GM12878 (cell line): ENCODE measurements around the gene MESD. TPM values are rescaled to one million over a fixed set of nuclear protein-coding genes. Genes with fewer than 3 reads are reported as not detected.

Experiments used
- ATAC-seq: fragments of 200-7000 bp; cut with Tn5 transposase; 3 replicates; pipeline ENCODE4 v1.9.1; 2020; ENCODE audit warnings: mild to moderate bottlenecking, moderate library complexity
- BruUV-seq: library from RNA; stranded (reverse); fragments of 400-500 nt; replicated peaks from 2 replicates; lab custom pipeline; 2021; lab: Mats Ljungman, UMichigan
- CTCF ChIA-PET: fragments of 300-600 bp; sonication (Branson Sonifier 250); formaldehyde crosslinking; extraction: SDS; loops from one replicate; lab custom pipeline; 2021; ENCODE audit warnings: inconsistent platforms; lab: Yijun Ruan, JAX
- POLR2A ChIA-PET: fragments of 350-600 bp; formaldehyde crosslinking; extraction: SDS; loops from one replicate; lab custom pipeline; 2021; ENCODE audit warnings: inconsistent platforms; lab: Charles Lee
- RAD21 ChIA-PET: fragments of 300-600 bp; sonication (Branson Sonifier 250); formaldehyde crosslinking; loops from one replicate; lab custom pipeline; 2023; ENCODE audit warnings: antibody characterized with exemption; ENCODE audit not compliant: unreplicated experiment; lab: Charles Lee
- SMC1A ChIA-PET: fragments of 300-600 bp; sonication (Branson Sonifier 250); formaldehyde crosslinking; loops from one replicate; lab custom pipeline; 2023; ENCODE audit not compliant: unreplicated experiment, uncharacterized antibody; lab: Charles Lee
- DNase-seq: peaks from one replicate; pipeline ENCODE4 v3.0.0-alpha.2; 2011; ENCODE audit warnings: low read depth, low spot score
- FAIRE-seq: peaks from 3 replicates; lab custom pipeline; 2011; peaks lifted over from hg19 to GRCh38; lab: Jason Lieb, UNC
- H2AFZ ChIP-seq: 2 replicates; pipeline ENCODE4 v1.6.0; 2011; ENCODE audit warnings: low read depth, low read length, control low read depth; ENCODE audit not compliant: control insufficient read depth
- H3K27ac ChIP-seq: 2 replicates; pipeline ENCODE4 v1.5.1; 2011; ENCODE audit warnings: control low read depth; ENCODE audit not compliant: control insufficient read depth, insufficient read depth
- H3K27me3 ChIP-seq, 2 experiments: replicated peaks in 1 of 2; 2 replicates each; pipeline versions ENCODE4 v1.6.0 to v1.6.1; 2011; ENCODE audit warnings: low read length in 1 of 2; ENCODE audit not compliant: control insufficient read depth in 2 of 2, insufficient read depth in 2 of 2
- H3K36me3 ChIP-seq, 2 experiments: 2 replicates each; pipeline ENCODE4 v1.5.1; 2011; ENCODE audit warnings: low read length in 1 of 2; ENCODE audit not compliant: control insufficient read depth in 2 of 2, insufficient read depth in 2 of 2
- H3K4me1 ChIP-seq: 2 replicates; pipeline ENCODE4 v1.6.1; 2011; ENCODE audit warnings: mild to moderate bottlenecking, low read length, moderate library complexity, mixed read lengths; ENCODE audit not compliant: control insufficient read depth, insufficient read depth
- H3K4me2 ChIP-seq: 2 replicates; pipeline ENCODE4 v1.6.0; 2011; ENCODE audit warnings: control low read depth; ENCODE audit not compliant: control insufficient read depth, insufficient read depth
- H3K4me3 ChIP-seq: fragments of 200-600 bp; sonication (generic); 2 replicates; pipeline ENCODE4 v1.5.1; 2016
- H3K79me2 ChIP-seq: 2 replicates; pipeline ENCODE4 v1.6.0; 2011; ENCODE audit warnings: low read length; ENCODE audit not compliant: control insufficient read depth, insufficient read depth
- H3K9ac ChIP-seq: 2 replicates; pipeline ENCODE4 v1.8.0; 2011; ENCODE audit warnings: low read length, control low read depth, mixed read lengths; ENCODE audit not compliant: control insufficient read depth, insufficient read depth
- H3K9me3 ChIP-seq: replicated peaks from 3 replicates; pipeline ENCODE4 v1.5.1; 2011; ENCODE audit warnings: mild to moderate bottlenecking, low read length; ENCODE audit not compliant: control insufficient read depth, insufficient read depth
- H4K20me1 ChIP-seq: 2 replicates; pipeline ENCODE4 v1.6.0; 2011; ENCODE audit not compliant: control insufficient read depth, insufficient read depth
- BCL3 ChIP-seq: IDR thresholded peaks from 2 replicates; pipeline ENCODE4 v1.6.1; 2011; ENCODE audit warnings: borderline replicate concordance, low read depth, mild to moderate bottlenecking, moderate library complexity, low read length; ENCODE audit not compliant: insufficient read depth, poor library complexity, severe bottlenecking
- CHD2 ChIP-seq: IDR thresholded peaks from 2 replicates; pipeline ENCODE4 v1.6.1; 2011; ENCODE audit warnings: low read depth, low read length, improper control_type of control experiment, borderline replicate concordance
- CTCF ChIP-seq, 3 experiments: IDR thresholded peaks in 2 of 3; conservative IDR thresholded peaks in 1 of 3; 2 replicates each; pipeline ENCODE4 v1.5.1; 2011; ENCODE audit warnings: low read depth in 3 of 3, low read length in 3 of 3, mild to moderate bottlenecking in 3 of 3, control low read depth in 2 of 3, moderate library complexity in 2 of 3, inconsistent platforms in 1 of 3, mixed read lengths in 1 of 3; ENCODE audit not compliant: control insufficient read depth in 2 of 3, insufficient read depth in 1 of 3; ENCODE audit errors: extremely low read depth in 1 of 3
- EP300 ChIP-seq, 2 experiments: fragments of 150-350 bp in 1 of 2; IDR thresholded peaks; 2 replicates each; pipeline ENCODE4 v1.6.1; 2011 to 2012; ENCODE audit warnings: low read depth in 2 of 2, low read length in 2 of 2, borderline replicate concordance in 1 of 2, improper control_type of control experiment in 1 of 2, inconsistent platforms in 1 of 2; ENCODE audit not compliant: control insufficient read depth in 1 of 2
- HCFC1 ChIP-seq: fragments of 150-350 bp; IDR thresholded peaks from 2 replicates; pipeline ENCODE4 v1.6.1; 2014; ENCODE audit warnings: low read length
- HSF1 ChIP-seq: fragments of 150-350 bp; IDR thresholded peaks from 2 replicates; pipeline ENCODE4 v1.6.1; 2014; ENCODE audit warnings: mild to moderate bottlenecking, low read depth, low read length
- IRF4 ChIP-seq: IDR thresholded peaks from 2 replicates; pipeline ENCODE4 v1.6.1; 2011; ENCODE audit warnings: low read depth, low read length
- KAT2A ChIP-seq: conservative IDR thresholded peaks from 2 replicates; pipeline ENCODE4 v1.6.1; 2011; ENCODE audit warnings: low read depth, low read length; ENCODE audit not compliant: control insufficient read depth
- NRF1 ChIP-seq: conservative IDR thresholded peaks from 2 replicates; pipeline ENCODE4 v1.6.1; 2011; ENCODE audit warnings: mild to moderate bottlenecking, low read depth, low read length, improper control_type of control experiment
- SREBF1 ChIP-seq: IDR thresholded peaks from 2 replicates; pipeline ENCODE4 v1.6.1; 2012; ENCODE audit warnings: mild to moderate bottlenecking, low read length
- TBL1XR1 ChIP-seq: IDR thresholded peaks from 2 replicates; pipeline ENCODE4 v1.6.1; 2012; ENCODE audit warnings: low read depth, low read length, improper control_type of control experiment
- TCF7 ChIP-seq: IDR thresholded peaks from 2 replicates; pipeline ENCODE4 v1.6.1; 2014; ENCODE audit warnings: antibody characterized with exemption, borderline replicate concordance
- ZNF217 ChIP-seq: fragments of 450-650 bp; IDR thresholded peaks from 2 replicates; pipeline ENCODE4 v1.6.1; 2017; ENCODE audit warnings: antibody characterized with exemption, mild to moderate bottlenecking
- WGBS: methylation state at CpG from one replicate; pipeline ENCODE4 v1.1.6; 2016; ENCODE audit warnings: low lambda C conversion rate; ENCODE audit not compliant: insufficient replicate concordance, insufficient coverage; ENCODE audit errors: missing lambda C conversion rate; 5-methylcytosine and 5-hydroxymethylcytosine counted together
- in situ Hi-C: fragments of 300-500 bp; cut with MboI; formaldehyde crosslinking; loops from 9 replicates; pipeline ENCODE4 v1.14.3; 2018; ENCODE audit warnings: mixed read lengths
- intact Hi-C: fragments of 100-400 bp; cut with micrococcal nuclease; formaldehyde crosslinking; loops from one replicate; pipeline ENCODE4 v1.14.2; 2022; ENCODE audit not compliant: unreplicated experiment
- polyA plus RNA-seq, 11 experiments: library from polyadenylated mRNA; depleted of rRNA in 4 of 11; unstranded in 6 of 11; stranded (reverse) in 5 of 11; fragments of >200 nt; fragmentation: Nextera tagmentation in 4 of 11; fragmentation: Illumina TruSeq in 1 of 11; extraction: Ambion mirVana in 4 of 11; extraction: Trizol in 1 of 11; gene quantifications; 1 replicate in 1 of 11; 2 replicates in 10 of 11; pipeline versions ENCODE4 v1.2.1 to v1.2.3, GENCODE V29; 2011 to 2016; ENCODE audit warnings: inconsistent platforms in 2 of 11, missing spikeins in 2 of 11, low read depth in 1 of 11
- total RNA-seq, 4 experiments: library from RNA; depleted of rRNA in 3 of 4; stranded (reverse); fragments of >200 nt in 3 of 4; fragmentation: Illumina TruSeq in 1 of 4; extraction: Trizol in 1 of 4; gene quantifications; 2 replicates each; pipeline versions ENCODE4 v1.2.1 to v1.2.3, GENCODE V29; 2013 to 2021

The MESD gene
- total and polyA plus RNA-seq, 10 of the 15 experiments (the other 5 are each of a cell fraction or from before 2014, with no cell fraction given), result 10.2 to 39.8 (median 20.9) TPM

- BruUV-seq, result no TSS peak
- H3K9me3 ChIP-seq, result no peaks in the 10 kb centered on the region
- ChIA-PET RAD21 (interaction anchor here (1.0 to 3.8 kb wide), 6 partner anchors 12 to 348 kb away, joined by 3 to 23 read pairs (median 6); partner anchors contain the start of gene CEMIP), SMC1A (interaction anchor here (0.6 to 4.3 kb wide), 8 partner anchors 13 to 512 kb away, joined by 3 to 18 read pairs (median 4); no protein-coding TSS in a partner anchor), CTCF (interaction anchor here (0.6 to 4.4 kb wide), 14 partner anchors 8 to 545 kb away, joined by 3 to 39 read pairs (median 4); no protein-coding TSS in a partner anchor), POLR2A (no interaction called here)
- 98% methylated on average over 4 of the region's 4 CpGs for WGBS
- DNase-seq (no peak), ATAC-seq (no peak), FAIRE-seq (no peak)
- no peak overlapping the region for H3K9ac ChIP-seq
- TF ChIP-seq HSF1 (no peak), ZNF217 (no peak), EP300 (IDR thresholded peaks at IDR 0.05; ENCODE audit: borderline replicate concordance in 1 of 2, control insufficient read depth in 1 of 2, low read depth in 2 of 2, low read length in 2 of 2) (no peak), TCF7 (no peak), CTCF (IDR thresholded peaks at IDR 0.05 in 2 of 3, conservative IDR thresholded peaks at IDR 0.05 in 1 of 3; ENCODE audit: control insufficient read depth in 2 of 3, extremely low read depth in 1 of 3, insufficient read depth in 1 of 3, low read depth in 3 of 3, low read length in 3 of 3) (no peak), TBL1XR1 (no peak), IRF4 (no peak), CHD2 (no peak), SREBF1 (no peak), BCL3 (no peak), HCFC1 (no peak), KAT2A (no peak), NRF1 (no peak)
- no peak overlapping the region for H2AFZ ChIP-seq
- in situ Hi-C loops (no loop called here), intact Hi-C loops (no loop called here)
- no peak overlapping the region for H3K4me3 ChIP-seq
- H3K36me3 ChIP-seq, result no peaks in the 10 kb centered on the region; a peak in 1 of 4 replicates
- H4K20me1 ChIP-seq, result no peaks in the 10 kb centered on the region
- no peak overlapping the region for H3K4me2 ChIP-seq
- H3K27me3 ChIP-seq, result no peaks in the 10 kb centered on the region
- no peaks in the 10 kb centered on the region for H3K79me2 ChIP-seq
- no peak overlapping the region for H3K27ac ChIP-seq
- H3K4me1 ChIP-seq, result no peaks in the 10 kb centered on the region
These were observed 21.6 kb downstream of the MESD start for GRCh38 chr15:80967991-80968510.
